CD14-positive monocyte (primary cell): ENCODE results near the gene SUFU. TPM values are rescaled to one million over a fixed set of nuclear protein-coding genes. Genes with fewer than 3 reads are reported as not detected.

Source experiments
- DNase-seq, 3 donors: peaks; one replicate each; pipeline ENCODE4 v3.0.0-alpha.2; 2011 to 2022
- H2AFZ ChIP-seq: 2 replicates; pipeline ENCODE4 v1.6.0; 2012; ENCODE audit warnings: mild to moderate bottlenecking, low read depth, low read length, inconsistent platforms; ENCODE audit not compliant: insufficient read depth, poor library complexity, severe bottlenecking
- H3K27ac ChIP-seq, 2 donors: 1 replicate in 1 of 2; 2 replicates in 1 of 2; pipeline ENCODE4 v1.5.1; 2012 to 2013; ENCODE audit warnings: low read length in 2 of 2, control low read depth in 1 of 2, inconsistent platforms in 1 of 2, low read depth in 1 of 2, mild to moderate bottlenecking in 1 of 2
- H3K27me3 ChIP-seq, 2 donors: one replicate each; pipeline versions ENCODE4 v1.6.0 to v1.6.1; 2011 to 2013; ENCODE audit warnings: low read length in 2 of 2; ENCODE audit not compliant: control insufficient read depth in 2 of 2, insufficient read depth in 2 of 2
- H3K36me3 ChIP-seq, 2 donors: replicated peaks in 1 of 2; 1 replicate in 1 of 2; 2 replicates in 1 of 2; pipeline versions ENCODE4 v1.5.1 to v1.6.1; 2012 to 2013; ENCODE audit warnings: low read length in 2 of 2, control low read depth in 1 of 2, inconsistent platforms in 1 of 2, mild to moderate bottlenecking in 1 of 2; ENCODE audit not compliant: insufficient read depth in 2 of 2, control insufficient read depth in 1 of 2
- H3K4me1 ChIP-seq, 2 donors: 1 replicate in 1 of 2; 2 replicates in 1 of 2; pipeline versions ENCODE4 v1.5.1 to v1.6.1; 2012 to 2013; ENCODE audit warnings: low read length in 2 of 2, control low read depth in 1 of 2, inconsistent platforms in 1 of 2, mild to moderate bottlenecking in 1 of 2, moderate library complexity in 1 of 2; ENCODE audit not compliant: insufficient read depth in 2 of 2, control insufficient read depth in 1 of 2
- H3K4me2 ChIP-seq: replicated peaks from 2 replicates; pipeline ENCODE3; 2012; ENCODE audit warnings: low read length, moderate library complexity, mild to moderate bottlenecking; ENCODE audit not compliant: poor library complexity, severe bottlenecking; ENCODE audit errors: extremely low read depth
- H3K4me3 ChIP-seq, 3 experiments: fragments of 200-600 bp in 1 of 3; sonication (generic) in 1 of 3; replicated peaks in 1 of 3; 1 replicate in 2 of 3; 2 replicates in 1 of 3; pipeline ENCODE4 v1.5.1; 2011 to 2013; ENCODE audit warnings: low read length in 3 of 3, mild to moderate bottlenecking in 3 of 3, control low read depth in 2 of 3, low read depth in 2 of 3, inconsistent platforms in 1 of 3, moderate library complexity in 1 of 3
- H3K79me2 ChIP-seq: 2 replicates; pipeline ENCODE4 v1.6.0; 2012; ENCODE audit warnings: mild to moderate bottlenecking, control low read depth, inconsistent platforms, low read length, moderate library complexity; ENCODE audit not compliant: insufficient read depth
- H3K9ac ChIP-seq: 2 replicates; pipeline ENCODE4 v1.6.0; 2017; ENCODE audit warnings: low read length, mild to moderate bottlenecking; ENCODE audit not compliant: insufficient read depth, poor library complexity, severe bottlenecking
- H3K9me3 ChIP-seq, 2 donors: replicated peaks in 1 of 2; 1 replicate in 1 of 2; 2 replicates in 1 of 2; pipeline versions ENCODE4 v1.5.1 to v1.6.1; 2012 to 2013; ENCODE audit warnings: low read length in 2 of 2, control low read depth in 1 of 2; ENCODE audit not compliant: control insufficient read depth in 1 of 2, insufficient read depth in 1 of 2
- H4K20me1 ChIP-seq: 2 replicates; pipeline ENCODE4 v1.6.0; 2012; ENCODE audit warnings: mild to moderate bottlenecking, low read length, control low read depth, moderate library complexity; ENCODE audit not compliant: insufficient read depth
- H3K27ac Mint-ChIP-seq, 7 donors: one replicate each; pipeline ENCODE4 v1.8.0; 2020; ENCODE audit warnings: mild to moderate bottlenecking in 7 of 7, mixed read lengths in 7 of 7, moderate library complexity in 6 of 7, inconsistent platforms in 2 of 7
- H3K27me3 Mint-ChIP-seq, 3 donors: one replicate each; pipeline ENCODE4 v1.8.0; 2021 to 2022; ENCODE audit warnings: low read depth in 3 of 3, mild to moderate bottlenecking in 3 of 3, mixed read lengths in 3 of 3, moderate library complexity in 3 of 3, inconsistent platforms in 1 of 3
- H3K36me3 Mint-ChIP-seq, 2 donors: one replicate each; pipeline ENCODE4 v1.8.0; 2020; ENCODE audit warnings: mixed read lengths in 2 of 2, inconsistent platforms in 1 of 2, mild to moderate bottlenecking in 1 of 2
- H3K4me1 Mint-ChIP-seq: one replicate; pipeline ENCODE4 v1.8.0; 2020; ENCODE audit warnings: mild to moderate bottlenecking, mixed read lengths
- H3K4me3 Mint-ChIP-seq, 2 donors: one replicate each; pipeline ENCODE4 v1.8.0; 2020; ENCODE audit warnings: mild to moderate bottlenecking in 2 of 2, mixed read lengths in 2 of 2, moderate library complexity in 1 of 2
- H3K9me3 Mint-ChIP-seq, 7 donors: one replicate each; pipeline ENCODE4 v1.8.0; 2020 to 2022; ENCODE audit warnings: mixed read lengths in 7 of 7, mild to moderate bottlenecking in 6 of 7, moderate library complexity in 6 of 7, inconsistent platforms in 2 of 7
- CTCF ChIP-seq: fragments of 200-600 bp; IDR thresholded peaks from one replicate; pipeline ENCODE4 v1.8.0; 2022; ENCODE audit warnings: antibody characterized with exemption, mild to moderate bottlenecking
- WGBS: methylation state at CpG from one replicate; pipeline ENCODE4 v1.1.5; 2013; ENCODE audit warnings: missing lambda C conversion rate; ENCODE audit not compliant: insufficient coverage; 5-methylcytosine and 5-hydroxymethylcytosine counted together
- intact Hi-C, 2 donors: fragments of 100-400 bp; cut with micrococcal nuclease; formaldehyde crosslinking; loops; one replicate each; pipeline versions ENCODE4 v1.15.0 to v1.15.1; 2023
- polyA plus RNA-seq, 3 donors: library from polyadenylated mRNA; depleted of rRNA in 1 of 3; unstranded in 2 of 3; stranded (reverse) in 1 of 3; fragments of 300-500 nt in 2 of 3; fragments of >200 nt in 1 of 3; fragmentation: Illumina TruSeq in 2 of 3; gene quantifications; 1 replicate in 2 of 3; 2 replicates in 1 of 3; pipeline ENCODE4 v1.2.3, GENCODE V29; 2012 to 2021

The SUFU gene
- polyA plus RNA-seq, 3 donors, result 3.2 to 10.0 (median 5.7) TPM

DNA sequence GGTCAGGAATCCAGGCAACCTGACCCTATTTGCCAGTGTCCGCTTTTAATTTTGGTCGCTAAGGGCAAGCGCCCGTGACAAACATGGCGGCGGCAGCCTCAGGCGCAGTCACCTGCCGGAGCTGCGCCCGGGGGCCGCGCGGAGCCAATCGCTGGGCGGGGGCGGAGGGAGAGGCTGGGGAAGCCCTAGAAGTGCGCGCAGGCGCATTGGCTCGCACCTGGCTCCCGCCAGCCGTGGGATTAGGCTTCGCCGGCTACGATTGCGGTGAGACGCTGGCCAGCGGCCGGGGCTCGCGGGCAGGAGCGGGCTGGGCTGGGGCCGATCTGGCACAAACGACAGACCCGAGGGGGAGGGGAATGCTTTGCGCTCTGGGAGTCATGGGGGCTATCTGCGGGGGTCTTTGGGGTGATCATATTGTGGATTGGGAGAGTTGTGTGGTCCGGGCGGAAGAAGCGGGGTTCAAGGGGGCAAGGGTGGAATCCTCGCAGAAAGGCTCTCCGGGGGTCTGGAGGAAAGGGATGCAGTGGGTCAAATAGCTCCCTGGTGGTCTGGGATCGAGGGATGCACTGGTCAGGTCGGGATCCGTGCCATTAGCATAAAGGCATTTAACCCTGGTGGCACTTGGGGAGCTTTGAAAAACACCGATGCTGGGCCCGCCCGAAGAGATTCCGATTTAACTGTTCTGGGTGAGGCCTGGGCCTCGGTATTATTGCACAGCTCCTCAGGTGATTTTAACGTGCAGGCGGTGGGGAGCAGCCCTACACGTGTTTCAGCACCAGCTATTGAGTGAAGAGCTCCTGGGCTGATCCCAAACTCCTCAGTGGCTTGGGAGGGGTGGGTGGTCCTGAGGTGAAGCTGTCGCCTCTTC is 42.4 kb upstream of the SUFU start:
- H3K79me2 ChIP-seq, result no peaks in the 10 kb centered on the region
- H3K9ac ChIP-seq, result peak overlapping the region; percentile 73
- peak overlapping the region; percentile 85 for H2AFZ ChIP-seq
- Mint-ChIP-seq H3K9me3 (no peaks in the 10 kb centered on the region), H3K36me3 (peaks cover 5 to 9% of the 10 kb centered on the region in 2 donors), H3K27ac (peak overlapping the region; percentile 66 to 94 (median 86)), H3K27me3 (peaks cover 3 to 10% (median 10%) of the 10 kb centered on the region in 3 donors), H3K4me1 (peaks cover 38% of the 10 kb centered on the region), H3K4me3 (peak overlapping the region; percentile 89 to 95)
- TF ChIP-seq CTCF, result no peak
- H4K20me1 ChIP-seq, result no peaks in the 10 kb centered on the region
- H3K4me2 ChIP-seq, result peak overlapping the region; percentile 86
- intact Hi-C loops, result loop anchor here (5.0 kb wide), 2 partner anchors 39 to 41 kb away; partner anchors contain the start of genes ACTR1A (in 1 of the 2), FBXL15 (in 1 of the 2) and SUFU (in 1 of the 2)
- 2% methylated on average over 54 of the region's 54 CpGs for WGBS
- peak; percentile 80 to 94 (median 90) for DNase-seq
- H3K27ac ChIP-seq, result peak overlapping the region; percentile 11 to 69
- H3K4me1 ChIP-seq, result peaks cover 28 to 35% of the 10 kb centered on the region in 2 donors
- peak overlapping the region; percentile 32 to 76 (median 59) for H3K4me3 ChIP-seq
- H3K27me3 ChIP-seq, result peaks cover 0 to 3% of the 10 kb centered on the region in 2 donors
- no peaks in the 10 kb centered on the region for H3K9me3 ChIP-seq
- H3K36me3 ChIP-seq, result no peaks in the 10 kb centered on the region

- no peak overlapping the region for H3K27ac ChIP-seq
- peaks cover 0 to 3% of the 10 kb centered on the region in 2 donors for H3K27me3 ChIP-seq
- H3K27ac Mint-ChIP-seq, result peak overlapping the region in 3 of 7 donors; percentile 22 to 78 (median 25)
- H3K27me3 Mint-ChIP-seq, result peaks cover 3 to 10% (median 10%) of the 10 kb centered on the region in 3 donors
- H4K20me1 ChIP-seq, result no peaks in the 10 kb centered on the region
- WGBS, result 44% methylated on average over 5 of the region's 6 CpGs
- no peaks in the 10 kb centered on the region for H3K9me3 ChIP-seq
- H3K9me3 Mint-ChIP-seq, result no peaks in the 10 kb centered on the region
- H3K4me1 Mint-ChIP-seq, result peaks cover 35% of the 10 kb centered on the region
- H3K9ac ChIP-seq, result no peak overlapping the region
- peak in 1 of 3 donors; percentile 2 for DNase-seq
- peaks cover 24 to 34% of the 10 kb centered on the region in 2 donors for H3K4me1 ChIP-seq
- H3K79me2 ChIP-seq, result no peaks in the 10 kb centered on the region
- peak overlapping the region; percentile 41 to 95 for H3K4me3 Mint-ChIP-seq
- H3K4me3 ChIP-seq, result no peak overlapping the region
- intact Hi-C loops, result loop anchor here (5.0 kb wide), 2 partner anchors 40 kb away; partner anchors contain the start of genes ACTR1A (in 1 of the 2), FBXL15 (in 1 of the 2) and SUFU (in 1 of the 2)
- H3K36me3 ChIP-seq, result no peaks in the 10 kb centered on the region
- TF ChIP-seq CTCF, result no peak
- peak overlapping the region; percentile 86 for H3K4me2 ChIP-seq
- H2AFZ ChIP-seq, result peak overlapping the region; percentile 29
- H3K36me3 Mint-ChIP-seq, result peaks cover 8 to 9% of the 10 kb centered on the region in 2 donors
Observed at GRCh38 chr10:102462512-102463054, 41.2 kb upstream of the SUFU start.
